GM19463 (cell line): ENCODE data around the gene GP1BB.
"Not testable (repeated sequence)": the region's sequence is repeated elsewhere in the genome, so short reads cannot be mapped to it uniquely, and the experiment has no call there.

Source experiments
- ATAC-seq: cut with Tn5 transposase; IDR thresholded peaks from one replicate; pipeline ENCODE4 v1.9.1; 2021; ENCODE audit warnings: mild to moderate bottlenecking, moderate library complexity; ENCODE audit not compliant: unreplicated experiment

The GP1BB gene

GRCh38 chr22:19723232-19723982 lies at the start of gene GP1BB:
TSS of gene GP1BB (plus strand) at chr22:19723539. CDS start at chr22:19723570, 31 bp downstream.
- ATAC-seq = no peak

DNA sequence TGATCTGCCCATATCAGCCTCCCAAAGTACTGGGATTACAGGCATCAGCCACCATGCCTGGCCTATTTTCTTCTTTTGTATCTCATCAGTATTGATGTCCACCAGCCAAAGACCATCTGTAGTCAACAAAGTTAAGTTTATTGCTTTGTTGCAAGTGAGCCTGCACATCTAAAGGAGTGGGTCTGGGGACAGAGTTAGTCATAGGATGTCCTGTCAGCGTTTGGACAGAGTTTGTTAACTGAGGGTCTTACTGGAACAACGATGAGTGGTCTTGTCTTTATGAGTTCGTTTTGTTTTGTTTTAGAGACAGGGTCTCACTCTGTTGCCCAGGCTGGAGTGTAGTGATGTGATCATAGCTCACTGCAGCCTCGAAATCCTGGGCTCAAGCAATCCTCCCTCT lies 49.7 kb upstream of the GP1BB start:
- ATAC-seq = no peak

DNA sequence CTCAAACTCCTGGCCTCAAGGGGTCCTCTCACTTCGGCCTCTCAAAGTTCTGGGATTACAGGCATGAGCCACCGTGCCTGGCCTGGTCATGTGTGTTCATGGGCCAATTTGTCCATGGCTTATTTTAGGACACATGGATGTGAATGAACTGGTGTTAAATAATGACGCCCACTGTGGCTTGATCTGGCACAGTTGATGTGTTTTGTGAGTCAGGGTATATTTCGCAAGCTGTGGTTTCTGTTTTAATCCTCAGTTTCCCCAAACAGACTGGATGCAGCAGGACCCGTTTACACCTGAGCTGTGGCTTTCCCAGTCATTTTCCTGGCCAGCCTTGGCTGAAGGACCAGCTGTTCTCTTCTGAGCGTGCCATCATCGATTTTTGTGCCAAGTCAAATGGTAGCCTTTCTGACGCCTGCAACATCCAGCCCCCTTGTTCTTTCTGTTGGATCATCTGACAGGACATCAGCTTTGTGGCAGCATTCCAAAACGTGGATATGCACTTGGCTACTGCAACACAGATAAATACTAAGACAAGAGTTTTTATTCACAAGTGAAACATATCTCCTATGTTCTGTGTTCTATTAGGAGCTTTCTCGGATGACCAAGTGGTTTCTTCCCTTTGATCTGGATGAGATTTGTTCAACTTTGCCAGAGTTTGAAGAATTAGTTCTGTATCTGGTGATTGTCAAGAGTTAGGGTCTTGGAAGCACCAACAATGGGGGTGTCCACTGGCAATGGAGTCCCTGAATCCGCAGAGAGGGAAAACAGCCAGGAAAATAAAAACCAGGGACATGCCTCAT lies 49.0 kb upstream of the GP1BB start:
- no peak for ATAC-seq

DNA sequence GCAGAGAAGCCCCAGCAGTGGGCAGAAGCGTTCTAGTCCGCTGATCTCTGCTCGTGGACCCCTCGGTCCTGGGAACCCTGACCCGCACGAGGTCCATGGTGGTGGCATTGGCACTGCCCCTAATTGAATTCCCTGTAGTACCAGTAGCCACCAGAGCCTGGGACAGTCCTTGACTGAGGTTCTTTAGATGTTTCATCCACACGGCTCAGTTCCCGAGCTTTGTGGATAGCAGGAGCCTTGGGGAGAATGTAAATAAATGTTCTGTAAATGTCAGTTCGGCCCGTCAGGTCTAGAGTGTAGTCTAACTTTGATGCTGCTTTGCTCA lies 48.4 kb upstream of the GP1BB start:
- no peak for ATAC-seq

GRCh38 chr22:19675428-19675827 lies 47.9 kb upstream of the GP1BB start:
- no peak for ATAC-seq

DNA sequence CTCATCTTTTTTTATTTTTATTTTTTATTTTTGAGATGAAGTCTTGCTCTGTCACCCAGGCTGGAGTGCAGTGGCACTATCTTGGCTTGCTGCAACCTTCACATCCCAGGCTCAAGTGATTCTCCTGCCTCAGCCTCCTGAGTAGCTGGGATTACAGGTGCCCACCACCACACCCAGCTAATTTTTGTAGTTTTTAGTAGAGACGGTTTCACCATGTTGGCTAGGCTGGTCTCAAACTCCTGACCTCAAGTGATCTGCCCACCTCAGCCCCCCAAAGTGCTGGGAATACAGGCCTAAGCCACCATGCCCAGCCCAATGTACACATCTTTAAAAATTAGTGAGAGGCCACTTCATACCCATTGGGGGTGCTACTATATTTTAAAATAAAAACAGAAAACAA lies 46.9 kb upstream of the GP1BB start:
- not testable (repeated sequence) for ATAC-seq

GRCh38 chr22:19678949-19679521 lies 44.3 kb upstream of the GP1BB start:
- no peak for ATAC-seq

- ATAC-seq = no peak
Measured at GRCh38 chr22:19679522-19680101, 43.7 kb upstream of the GP1BB start.

DNA sequence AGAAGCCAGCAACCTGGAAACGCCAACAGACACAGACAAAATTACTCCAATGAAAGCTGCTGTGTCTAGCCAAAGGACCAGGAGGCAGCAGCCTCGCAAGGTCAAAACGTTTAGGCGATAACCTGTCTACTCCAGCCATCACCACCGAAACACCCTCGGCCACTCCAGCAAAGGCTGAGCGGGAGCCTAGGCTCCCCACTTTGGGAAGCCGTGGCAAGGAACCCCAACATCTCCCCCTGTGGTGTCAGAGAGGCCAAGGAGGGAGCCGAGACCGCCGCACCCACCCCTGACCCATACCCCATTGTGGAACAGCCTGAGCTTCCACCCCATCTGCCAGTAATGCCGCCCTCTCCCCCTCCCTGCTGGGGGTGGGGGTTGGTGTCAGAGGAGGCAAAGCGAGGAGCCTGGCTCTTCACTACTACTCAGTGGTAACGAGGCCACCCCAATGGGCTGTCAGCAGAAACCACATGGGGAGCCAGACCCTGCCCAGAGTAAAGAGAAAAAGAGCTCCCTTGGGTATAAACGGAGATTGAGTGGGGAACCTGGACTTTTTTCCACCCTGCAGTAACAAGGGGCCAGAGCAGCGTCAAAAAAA lies 43.0 kb upstream of the GP1BB start:
- no peak for ATAC-seq

DNA sequence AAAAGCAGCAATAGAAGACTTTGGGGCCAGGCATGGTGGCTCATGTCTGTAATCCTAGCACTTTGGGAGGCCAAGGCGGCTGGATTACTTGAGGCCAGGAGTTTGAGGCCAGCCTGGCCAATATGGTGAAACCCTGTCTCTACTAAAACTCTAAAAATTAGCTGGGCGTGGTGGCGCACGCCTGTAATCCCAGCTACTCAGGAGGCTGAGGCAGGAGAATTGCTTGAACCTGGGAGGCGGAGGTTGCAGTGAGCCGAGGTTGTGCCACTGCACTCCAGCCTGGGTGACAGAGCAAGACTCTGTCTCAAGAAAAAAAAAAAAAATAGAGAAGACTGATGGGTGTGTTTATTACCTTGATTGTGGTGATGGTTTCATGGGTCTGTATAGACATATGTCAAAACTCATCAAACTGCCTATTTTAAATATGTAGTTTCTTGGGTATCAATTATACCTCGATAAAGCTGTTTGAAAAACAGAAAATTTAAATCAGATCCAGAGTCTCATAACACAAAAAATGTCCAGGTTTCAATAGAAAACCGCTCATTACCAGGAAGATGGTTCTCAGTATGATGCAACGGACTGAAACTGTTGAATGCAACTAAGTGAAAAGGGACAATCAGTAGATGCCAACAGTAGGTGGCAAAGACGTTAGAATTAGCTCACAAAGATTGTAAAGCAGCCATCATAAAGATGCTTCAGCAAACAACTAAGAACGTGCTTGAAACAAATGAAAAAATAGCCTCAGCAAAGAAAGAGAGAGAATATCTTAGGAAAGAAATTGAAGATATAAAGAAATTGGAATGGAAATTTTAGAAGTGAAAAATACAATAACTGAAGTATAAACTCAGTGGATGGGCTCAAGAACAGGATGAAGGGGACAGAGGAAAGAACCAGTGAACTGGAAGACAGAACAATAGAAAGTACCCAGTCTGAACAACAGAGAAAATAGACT lies 42.2 kb upstream of the GP1BB start:
- no peak for ATAC-seq

DNA sequence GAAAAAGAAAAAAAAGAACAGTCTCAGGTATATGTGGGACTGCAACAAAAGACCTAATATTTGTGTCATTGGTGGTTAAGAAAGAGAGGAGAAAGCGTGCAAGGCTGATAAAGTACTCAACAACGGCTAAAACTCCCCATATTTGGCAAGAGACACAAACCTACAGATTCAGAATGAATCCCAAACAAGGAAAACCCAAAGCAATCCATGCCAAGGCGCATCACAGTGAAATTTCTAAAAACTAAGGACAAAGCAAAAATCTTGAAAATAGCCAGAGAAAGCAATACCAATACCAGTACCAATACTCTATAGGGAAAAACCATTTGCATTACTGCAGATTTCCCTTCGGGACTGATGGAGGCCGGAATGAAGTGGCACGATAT lies 41.5 kb upstream of the GP1BB start:
- ATAC-seq = no peak

DNA sequence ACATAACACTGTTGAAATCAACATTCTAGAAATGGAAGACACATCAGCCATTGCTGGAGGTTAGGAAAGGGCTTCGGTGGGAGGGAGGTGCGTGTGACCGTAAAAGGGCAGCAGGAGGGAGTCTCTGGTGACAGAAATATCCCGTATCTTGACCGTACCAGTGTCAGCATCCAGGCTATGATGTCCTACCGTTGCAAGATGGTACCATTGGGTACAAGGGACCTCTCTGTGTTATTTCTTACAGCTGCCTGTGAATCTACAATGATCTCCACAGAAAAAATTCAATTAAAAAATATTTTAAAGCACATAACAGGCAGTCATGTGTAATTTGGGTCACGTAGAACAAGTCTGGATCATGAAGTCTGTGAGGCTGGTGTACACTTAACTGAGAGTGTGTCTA lies 36.4 kb upstream of the GP1BB start:
- ATAC-seq = no peak

DNA sequence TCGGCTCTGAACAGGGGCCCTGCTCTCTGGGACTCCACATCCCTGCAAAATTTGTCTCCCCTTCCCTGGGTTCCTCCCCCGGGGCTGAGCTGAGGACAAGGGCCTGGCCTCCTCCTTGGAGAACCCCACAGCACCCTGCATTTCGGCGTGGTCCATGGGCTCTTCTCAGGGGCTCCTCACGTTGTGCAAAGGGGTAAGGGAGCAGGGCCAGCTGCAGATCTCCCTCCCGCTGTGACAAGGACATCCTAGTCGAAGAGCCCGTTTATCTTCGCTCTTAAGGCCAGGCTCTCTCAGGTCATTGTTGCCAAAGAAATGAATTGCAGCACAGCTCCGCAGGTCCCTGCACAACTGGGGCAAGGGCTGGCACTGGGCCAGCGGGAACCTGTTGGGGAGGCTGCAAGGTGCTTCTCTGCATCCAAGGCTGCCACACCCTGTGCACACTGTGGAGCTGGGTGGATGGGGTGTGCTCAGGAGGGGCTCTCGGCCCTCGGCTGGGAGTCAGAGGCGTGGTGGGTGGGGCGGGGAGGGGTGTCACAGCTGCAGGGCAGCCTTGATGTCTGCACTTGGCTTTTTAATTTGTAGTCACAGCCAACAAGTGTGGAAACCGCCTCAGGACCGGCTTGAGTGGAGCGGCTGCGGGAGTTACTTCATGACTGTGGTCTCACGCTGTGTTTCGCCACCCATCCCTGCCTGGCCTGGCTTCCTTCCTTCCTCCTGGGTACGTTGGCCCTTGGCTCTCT lies 35.6 kb upstream of the GP1BB start:
- ATAC-seq = no peak

DNA sequence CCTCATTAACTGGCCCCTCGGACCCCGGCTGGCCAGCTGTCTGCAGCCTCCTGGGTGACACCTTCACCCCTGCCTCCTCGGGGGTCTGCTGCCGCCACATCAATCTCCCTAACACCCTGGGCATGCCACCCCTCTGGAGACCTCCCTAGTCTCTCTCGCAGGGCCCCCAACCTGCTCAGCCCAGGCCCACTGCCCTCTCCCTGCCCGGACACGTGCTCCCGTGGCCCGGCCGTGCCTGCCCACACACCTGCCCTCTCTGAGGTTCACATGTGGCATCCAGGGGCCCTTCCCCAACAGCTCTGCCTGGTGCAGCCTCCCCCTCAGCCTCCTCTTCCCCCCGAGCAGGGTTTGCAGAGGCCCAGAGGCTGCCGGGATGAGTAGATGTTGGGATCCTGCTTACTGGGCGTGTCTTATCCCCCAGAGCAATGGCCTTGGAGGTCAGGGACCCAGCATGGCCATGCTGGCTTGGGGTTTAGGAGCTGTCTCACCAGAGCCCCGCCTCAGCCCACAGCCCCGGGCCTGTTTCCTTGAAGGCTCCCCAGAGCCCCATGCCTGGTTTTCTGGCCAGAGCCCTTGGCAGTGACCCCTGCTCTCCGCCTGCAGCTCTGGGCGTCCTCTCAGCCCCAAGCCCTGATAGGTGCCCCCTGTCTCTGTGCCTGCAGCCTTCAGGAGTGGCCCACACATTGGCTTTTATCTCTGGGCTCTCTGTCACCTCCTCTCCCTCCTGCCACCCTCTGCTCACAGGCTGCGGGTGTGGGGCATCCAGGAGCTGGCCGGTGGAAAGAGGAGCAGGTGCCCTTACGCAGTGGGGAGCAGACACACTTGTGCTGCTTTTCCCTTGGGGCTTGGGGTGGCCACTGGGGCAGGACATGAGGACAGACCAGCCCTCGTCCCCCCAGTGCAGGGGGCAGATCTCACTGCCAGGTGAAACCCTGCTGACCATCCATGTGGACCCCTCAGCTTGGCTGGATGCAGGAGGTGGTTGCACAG lies 34.7 kb upstream of the GP1BB start:
- ATAC-seq = no peak

DNA sequence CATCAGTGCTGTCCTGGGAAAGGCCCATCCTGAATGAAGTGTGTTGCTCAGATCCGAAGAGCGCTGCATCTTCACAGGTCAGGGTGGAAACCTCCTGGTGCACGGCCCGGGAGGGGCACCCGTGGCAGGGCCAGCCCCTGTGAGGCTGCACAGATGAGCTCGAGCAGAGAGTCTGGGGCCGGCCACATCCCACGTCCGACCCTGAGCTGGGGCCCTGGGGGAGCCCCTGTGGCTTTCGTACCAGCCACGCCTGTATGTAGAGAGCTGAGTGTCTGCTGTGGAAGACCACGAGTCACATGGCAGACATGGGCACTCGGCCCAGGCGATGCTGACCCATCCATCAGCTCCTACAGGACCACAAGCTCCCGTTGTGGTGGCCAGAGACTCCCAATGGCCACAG lies 33.9 kb upstream of the GP1BB start:
- no peak for ATAC-seq

- ATAC-seq = no peak
Measured at GRCh38 chr22:19691007-19691720, 32.2 kb upstream of the GP1BB start.

DNA sequence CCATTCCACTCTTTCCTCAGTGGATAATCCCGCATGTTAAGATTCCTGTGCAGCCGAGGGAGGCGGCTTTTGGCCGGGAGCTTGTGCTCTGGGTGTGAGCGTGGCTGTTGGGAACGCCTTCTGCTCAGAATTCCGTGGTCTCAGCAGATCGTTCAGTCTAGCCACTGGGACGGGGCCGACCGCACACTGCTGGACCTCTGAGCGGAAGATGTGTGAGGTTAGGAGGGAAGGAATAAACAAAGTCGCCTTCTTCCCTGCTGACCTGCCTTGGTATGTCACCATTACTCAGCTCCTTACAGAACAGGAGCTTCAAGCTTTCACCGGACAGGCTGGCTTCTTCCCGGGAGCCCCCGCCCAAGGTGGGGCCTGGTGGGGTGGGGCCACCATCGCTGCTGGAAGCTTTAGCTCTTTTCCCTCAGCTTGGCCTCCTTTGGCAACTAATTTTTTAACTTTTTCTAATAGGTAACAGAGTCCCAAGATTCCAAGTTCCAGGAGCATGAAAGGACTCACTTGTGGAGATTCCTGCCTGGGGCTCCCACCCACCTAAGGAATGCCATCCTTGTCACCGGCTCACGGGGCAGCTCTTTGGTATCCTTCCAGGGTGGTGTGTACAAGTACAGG lies 31.5 kb upstream of the GP1BB start:
- ATAC-seq = no peak
